Endothelial cell of umbilical vein (primary cell): ENCODE measurements around the gene AGFG1. TPM values are rescaled to one million over a fixed set of nuclear protein-coding genes. Genes with fewer than 3 reads are reported as not detected.

Source experiments
- BruUV-seq: library from RNA; stranded (reverse); fragments of 400-500 nt; replicated peaks from 2 replicates; lab custom pipeline; 2021; lab: Mats Ljungman, UMichigan
- CTCF ChIA-PET: fragments of 300-600, 350-600 bp; sonication (Branson Sonifier 250); formaldehyde crosslinking; loops from one replicate; lab custom pipeline; 2021; ENCODE audit warnings: antibody characterized with exemption, inconsistent platforms; lab: Charles Lee
- POLR2A ChIA-PET: fragments of 300-600, 350-600 bp; sonication (Branson Sonifier 250); formaldehyde crosslinking; loops from one replicate; lab custom pipeline; 2021; ENCODE audit warnings: antibody characterized with exemption, inconsistent platforms; lab: Charles Lee
- DNase-seq: peaks from one replicate; pipeline ENCODE4 v3.0.0-alpha.2; 2011; ENCODE audit warnings: low read depth, low spot score
- FAIRE-seq: peaks from 2 replicates; lab custom pipeline; 2011; peaks lifted over from hg19 to GRCh38; lab: Jason Lieb, UNC
- H2AFZ ChIP-seq: 2 replicates; pipeline ENCODE4 v1.6.0; 2012; ENCODE audit warnings: low read depth, low read length, control low read depth, inconsistent platforms
- H3K27ac ChIP-seq: 2 replicates; pipeline ENCODE4 v1.5.1; 2011; ENCODE audit warnings: low read depth, mild to moderate bottlenecking, control low read depth, low read length, moderate library complexity; ENCODE audit not compliant: insufficient read depth
- H3K27me3 ChIP-seq, 2 experiments: 2 replicates each; pipeline versions ENCODE4 v1.6.0 to v1.6.1; 2011; ENCODE audit warnings: low read length in 2 of 2, mixed read lengths in 1 of 2; ENCODE audit not compliant: control insufficient read depth in 2 of 2, insufficient read depth in 2 of 2
- H3K36me3 ChIP-seq, 2 experiments: 2 replicates in 1 of 2; 3 replicates in 1 of 2; pipeline ENCODE4 v1.5.1; 2011; ENCODE audit warnings: low read length in 2 of 2, mild to moderate bottlenecking in 1 of 2, moderate library complexity in 1 of 2; ENCODE audit not compliant: control insufficient read depth in 2 of 2, insufficient read depth in 2 of 2; ENCODE audit errors: extremely low read depth in 1 of 2
- H3K4me1 ChIP-seq: 3 replicates; pipeline ENCODE4 v1.5.1; 2011; ENCODE audit warnings: mild to moderate bottlenecking, low read length; ENCODE audit not compliant: control insufficient read depth, insufficient read depth; ENCODE audit errors: extremely low read depth
- H3K4me2 ChIP-seq: 2 replicates; pipeline ENCODE4 v1.6.1; 2011; ENCODE audit warnings: low read length, control low read depth, mixed read lengths; ENCODE audit not compliant: insufficient read depth
- H3K4me3 ChIP-seq, 3 experiments: fragments of 200-600 bp in 1 of 3; sonication (generic), shearing (Covaris generic) in 1 of 3; replicated peaks in 1 of 3; 2 replicates each; pipeline ENCODE4 v1.5.1; 2011 to 2016; ENCODE audit warnings: control low read depth in 3 of 3, low read length in 3 of 3, mild to moderate bottlenecking in 2 of 3, inconsistent platforms in 1 of 3, low read depth in 1 of 3, moderate library complexity in 1 of 3; ENCODE audit not compliant: insufficient read depth in 1 of 3
- H3K79me2 ChIP-seq: 2 replicates; pipeline ENCODE4 v1.6.0; 2012; ENCODE audit warnings: low read length, inconsistent platforms; ENCODE audit not compliant: control insufficient read depth, insufficient read depth
- H3K9ac ChIP-seq: replicated peaks from 2 replicates; pipeline ENCODE3; 2011; ENCODE audit warnings: low read length, control low read depth; ENCODE audit not compliant: insufficient read depth; ENCODE audit errors: extremely low read depth
- H3K9me1 ChIP-seq: replicated peaks from 3 replicates; pipeline ENCODE4 v1.6.0; 2011; ENCODE audit warnings: mild to moderate bottlenecking, low read length; ENCODE audit not compliant: control insufficient read depth, insufficient read depth; ENCODE audit errors: extremely low read depth
- H3K9me3 ChIP-seq: replicated peaks from 2 replicates; pipeline ENCODE4 v1.5.1; 2012; ENCODE audit warnings: low read length, inconsistent platforms; ENCODE audit not compliant: control insufficient read depth, insufficient read depth
- H4K20me1 ChIP-seq: replicated peaks from 2 replicates; pipeline ENCODE3; 2011; ENCODE audit warnings: mild to moderate bottlenecking, low read length; ENCODE audit not compliant: control insufficient read depth, insufficient read depth; ENCODE audit errors: extremely low read depth
- CTCF ChIP-seq, 2 donors: IDR thresholded peaks; 1 replicate in 1 of 2; 2 replicates in 1 of 2; pipeline ENCODE4 v1.5.1; 2011; ENCODE audit warnings: low read length in 2 of 2, mild to moderate bottlenecking in 2 of 2, moderate library complexity in 2 of 2, control low read depth in 1 of 2, inconsistent platforms in 1 of 2, low read depth in 1 of 2; ENCODE audit not compliant: insufficient read depth in 1 of 2; ENCODE audit errors: extremely low read depth in 1 of 2
- EZH2 ChIP-seq: IDR thresholded peaks from 2 replicates; pipeline ENCODE4 v1.6.1; 2012; ENCODE audit warnings: borderline replicate concordance, low read depth, mild to moderate bottlenecking, moderate library complexity, low read length, inconsistent platforms; ENCODE audit not compliant: severe bottlenecking
- FOS ChIP-seq: IDR thresholded peaks from 2 replicates; pipeline ENCODE4 v1.6.1; 2011; ENCODE audit warnings: mild to moderate bottlenecking, low read length, moderate library complexity, borderline replicate concordance; ENCODE audit not compliant: insufficient read depth
- JUN ChIP-seq: IDR thresholded peaks from 2 replicates; pipeline ENCODE4 v1.6.1; 2011; ENCODE audit warnings: borderline replicate concordance, low read depth; ENCODE audit not compliant: insufficient read length, insufficient read depth
- MAX ChIP-seq: IDR thresholded peaks from 2 replicates; pipeline ENCODE4 v1.6.1; 2011; ENCODE audit not compliant: insufficient read depth, insufficient read length
- POLR2A ChIP-seq: IDR thresholded peaks from 2 replicates; pipeline ENCODE4 v1.6.1; 2012; ENCODE audit warnings: low read depth, mild to moderate bottlenecking, control low read depth, low read length
- POLR2AphosphoS5 ChIP-seq: IDR thresholded peaks from 2 replicates; pipeline ENCODE4 v1.6.1; 2012; ENCODE audit warnings: low read depth, mild to moderate bottlenecking, control low read depth, low read length, moderate library complexity; ENCODE audit not compliant: insufficient read depth
- dilution Hi-C: fragments of 300-500 bp; cut with MboI; formaldehyde crosslinking; loops from one replicate; pipeline ENCODE4 v1.15.0; 2019; ENCODE audit warnings: low sequenced_read_pairs; ENCODE audit not compliant: extremely low pct_ligation_motif_present
- intact Hi-C: fragments of 100-400 bp; cut with micrococcal nuclease; formaldehyde crosslinking; loops from one replicate; pipeline ENCODE4 v1.10.0; 2022
- polyA plus RNA-seq, 4 experiments: library from polyadenylated mRNA; depleted of rRNA in 3 of 4; stranded (reverse) in 3 of 4; unstranded in 1 of 4; fragments of >200 nt; gene quantifications; 2 replicates each; pipeline versions ENCODE4 v1.2.1 to v1.2.3, GENCODE V29; 2011 to 2012; ENCODE audit warnings: missing spikeins in 1 of 4
- total RNA-seq: library from RNA; stranded (reverse); gene quantifications from 2 replicates; pipeline ENCODE4 v1.2.3, GENCODE V29; 2021

AGFG1 gene
- total and polyA plus RNA-seq, 2 donors (not counting 3 experiments of a cell fraction or from before 2014, with no cell fraction given): 87.9 to 106 TPM

- Histone ChIP-seq H3K9me1 (no peaks in the 10 kb centered on the region), H3K27me3 (peaks cover 2 to 3% of the 10 kb centered on the region in 2 experiments), H3K36me3 (no peaks in the 10 kb centered on the region), H3K79me2 (no peaks in the 10 kb centered on the region), H3K9ac (no peak overlapping the region), H2AFZ (no peak overlapping the region), H3K4me1 (no peaks in the 10 kb centered on the region), H3K4me3 (no peak overlapping the region), H3K27ac (no peak overlapping the region), H4K20me1 (no peaks in the 10 kb centered on the region), H3K4me2 (no peak overlapping the region), H3K9me3 (no peaks in the 10 kb centered on the region)
- CTCF ChIA-PET: no interaction called here
- TF ChIP-seq POLR2A (no peak), FOS (no peak), EZH2 (no peak), POLR2AphosphoS5 (no peak), MAX (no peak), JUN (no peak), CTCF (IDR thresholded peaks at IDR 0.05; ENCODE audit: extremely low read depth in 1 of 2, insufficient read depth in 1 of 2, low read depth in 1 of 2, low read length in 2 of 2) (no peak)
- no TSS peak for BruUV-seq
- dilution Hi-C loops (no loop called here), intact Hi-C loops (no loop called here)
- POLR2A ChIA-PET: no interaction called here
- FAIRE-seq (no peak), DNase-seq (no peak)
Measured at GRCh38 chr2:227582369-227582768, 110.4 kb downstream of the AGFG1 start.
